ENCODE data around the gene HMG20A.

GRCh38 chr15:77527831-77528231 is 107.1 kb downstream of the HMG20A start:
- TF ChIP-seq POLR2A (IDR thresholded peaks at IDR 0.05) (no peak), CTCF (IDR thresholded peaks at IDR 0.05) (no peak)

Measured in Peyer's patch (tissue), 4 donors.